Astrocyte (in vitro differentiated cells and primary cell): ENCODE measurements around the gene RPUSD4. TPM values are rescaled to one million over a fixed set of nuclear protein-coding genes. Genes with fewer than 3 reads are reported as not detected.

Experiments
- DNase-seq: peaks from one replicate; pipeline ENCODE4 v3.0.0-alpha.2; 2010; ENCODE audit warnings: low read depth
- FAIRE-seq: peaks from 2 replicates; lab custom pipeline; 2011; peaks lifted over from hg19 to GRCh38; lab: Jason Lieb, UNC
- H2AFZ ChIP-seq: 2 replicates; pipeline ENCODE4 v1.6.0; 2012; ENCODE audit warnings: low read depth, low read length, inconsistent platforms
- H3K27ac ChIP-seq: 2 replicates; pipeline ENCODE4 v1.5.1; 2011; ENCODE audit warnings: low read depth, low read length, inconsistent platforms
- H3K27me3 ChIP-seq: 2 replicates; pipeline ENCODE4 v1.6.0; 2011; ENCODE audit warnings: low read length, inconsistent platforms; ENCODE audit not compliant: insufficient read depth
- H3K36me3 ChIP-seq: 2 replicates; pipeline ENCODE4 v1.5.1; 2011; ENCODE audit warnings: low read length, inconsistent platforms; ENCODE audit not compliant: insufficient read depth
- H3K4me1 ChIP-seq: 2 replicates; pipeline ENCODE4 v1.5.1; 2011; ENCODE audit warnings: low read length, inconsistent platforms; ENCODE audit not compliant: insufficient read depth
- H3K4me2 ChIP-seq: 2 replicates; pipeline ENCODE4 v1.6.0; 2012; ENCODE audit warnings: low read length, inconsistent platforms
- H3K4me3 ChIP-seq: 2 replicates; pipeline ENCODE4 v1.5.1; 2011; ENCODE audit warnings: low read depth, mild to moderate bottlenecking, low read length, inconsistent platforms; ENCODE audit not compliant: insufficient read depth
- H3K79me2 ChIP-seq: 2 replicates; pipeline ENCODE4 v1.6.0; 2012; ENCODE audit warnings: mild to moderate bottlenecking, low read length, inconsistent platforms; ENCODE audit not compliant: insufficient read depth
- H3K9ac ChIP-seq: 2 replicates; pipeline ENCODE4 v1.6.0; 2012; ENCODE audit warnings: mild to moderate bottlenecking, low read length, inconsistent platforms
- H3K9me3 ChIP-seq: 2 replicates; pipeline ENCODE4 v1.5.1; 2012; ENCODE audit warnings: low read depth, mild to moderate bottlenecking, low read length, inconsistent platforms; ENCODE audit not compliant: insufficient read depth
- H4K20me1 ChIP-seq: 2 replicates; pipeline ENCODE4 v1.6.0; 2012; ENCODE audit warnings: low read length, inconsistent platforms; ENCODE audit not compliant: insufficient read depth
- H3K27ac Mint-ChIP-seq: one replicate; pipeline ENCODE4 v1.8.0; 2021; ENCODE audit warnings: mild to moderate bottlenecking, mixed read lengths; ENCODE audit not compliant: unreplicated experiment
- H3K27me3 Mint-ChIP-seq: one replicate; pipeline ENCODE4 v1.8.0; 2021; ENCODE audit warnings: low read depth, mixed read lengths; ENCODE audit not compliant: unreplicated experiment
- H3K36me3 Mint-ChIP-seq: one replicate; pipeline ENCODE4 v1.8.0; 2021; ENCODE audit warnings: low read depth, mixed read lengths; ENCODE audit not compliant: unreplicated experiment
- H3K4me1 Mint-ChIP-seq: one replicate; pipeline ENCODE4 v1.8.0; 2021; ENCODE audit warnings: low read depth, mixed read lengths; ENCODE audit not compliant: unreplicated experiment
- H3K4me3 Mint-ChIP-seq: one replicate; pipeline ENCODE4 v1.8.0; 2021; ENCODE audit warnings: mild to moderate bottlenecking, moderate library complexity, mixed read lengths; ENCODE audit not compliant: unreplicated experiment
- H3K9me3 Mint-ChIP-seq: one replicate; pipeline ENCODE4 v1.8.0; 2021; ENCODE audit warnings: mild to moderate bottlenecking, mixed read lengths; ENCODE audit not compliant: unreplicated experiment
- CTCF ChIP-seq: IDR thresholded peaks from 2 replicates; pipeline ENCODE4 v1.5.1; 2011; ENCODE audit warnings: low read depth, mild to moderate bottlenecking, inconsistent platforms, low read length, moderate library complexity; ENCODE audit not compliant: insufficient read depth
- EZH2 ChIP-seq: IDR thresholded peaks from 2 replicates; pipeline ENCODE4 v1.6.1; 2012; ENCODE audit warnings: mild to moderate bottlenecking, low read length, inconsistent platforms; ENCODE audit not compliant: insufficient read depth
- total RNA-seq: library from RNA; stranded (reverse); gene quantifications from 2 replicates; pipeline ENCODE4 v1.2.1, GENCODE V29; 2021

RPUSD4 gene
- total RNA-seq, 1 donor from 2014 or later = 21.6 TPM

GRCh38 chr11:126186025-126186698 is 25.3 kb downstream of the RPUSD4 start:
- no peaks in the 10 kb centered on the region for H4K20me1 ChIP-seq
- Mint-ChIP-seq H3K36me3 (peaks cover 7% of the 10 kb centered on the region), H3K4me3 (no peak overlapping the region), H3K9me3 (no peaks in the 10 kb centered on the region), H3K27ac (no peak overlapping the region), H3K27me3 (peaks cover 2% of the 10 kb centered on the region), H3K4me1 (peaks cover 4% of the 10 kb centered on the region)
- no peaks in the 10 kb centered on the region for H3K9me3 ChIP-seq
- no peak overlapping the region for H3K4me2 ChIP-seq
- no peaks in the 10 kb centered on the region for H3K36me3 ChIP-seq
- H3K4me3 ChIP-seq = no peak overlapping the region
- no peaks in the 10 kb centered on the region for H3K27me3 ChIP-seq
- no peak overlapping the region for H3K9ac ChIP-seq
- DNase-seq = no peak
- no peak for FAIRE-seq
- TF ChIP-seq CTCF = no peak
- no peak for TF ChIP-seq EZH2
- H3K79me2 ChIP-seq = no peaks in the 10 kb centered on the region
- H2AFZ ChIP-seq = no peak overlapping the region
- H3K4me1 ChIP-seq = no peaks in the 10 kb centered on the region
- no peak overlapping the region for H3K27ac ChIP-seq

GRCh38 chr11:126185259-126186024 is 26.0 kb downstream of the RPUSD4 start:
- H3K36me3 ChIP-seq = no peaks in the 10 kb centered on the region
- Mint-ChIP-seq H3K4me3 (no peak overlapping the region), H3K27ac (no peak overlapping the region), H3K4me1 (peaks cover 4% of the 10 kb centered on the region), H3K9me3 (peaks cover 2% of the 10 kb centered on the region), H3K36me3 (no peaks in the 10 kb centered on the region), H3K27me3 (peaks cover 2% of the 10 kb centered on the region)
- FAIRE-seq = no peak
- H3K79me2 ChIP-seq = no peaks in the 10 kb centered on the region
- no peak overlapping the region for H3K4me3 ChIP-seq
- no peaks in the 10 kb centered on the region for H4K20me1 ChIP-seq
- H2AFZ ChIP-seq = no peak overlapping the region
- no peaks in the 10 kb centered on the region for H3K27me3 ChIP-seq
- no peaks in the 10 kb centered on the region for H3K4me1 ChIP-seq
- H3K4me2 ChIP-seq = no peak overlapping the region
- no peak for DNase-seq
- no peak overlapping the region for H3K9ac ChIP-seq
- no peak overlapping the region for H3K27ac ChIP-seq
- H3K9me3 ChIP-seq = no peaks in the 10 kb centered on the region
- TF ChIP-seq EZH2 (no peak), CTCF (no peak)
